HG03575 (cell line): ENCODE results near the gene CCL19.
"Not testable (repeated sequence)": the region's sequence is repeated elsewhere in the genome, so short reads cannot be mapped to it uniquely, and the experiment has no call there.

ENCODE experiments used
- ATAC-seq: cut with Tn5 transposase; IDR thresholded peaks from one replicate; pipeline ENCODE4 v1.9.1; 2021; ENCODE audit not compliant: unreplicated experiment, insufficient number of reproducible peaks, low FRiP score; ENCODE audit errors: extremely low read depth

The CCL19 gene

GRCh38 chr9:34690983-34691935 lies at the start of gene CCL19:
Gene CCL19 (minus strand): TSS chr9:34691276. CDS start chr9:34691139, 137 bp downstream.
- ATAC-seq = no peak

GRCh38 chr9:34740176-34740575 lies 49.1 kb upstream of the CCL19 start:
- not testable (repeated sequence) for ATAC-seq

GRCh38 chr9:34737677-34738260 lies 46.7 kb upstream of the CCL19 start:
- no peak for ATAC-seq

- no peak for ATAC-seq
Measured at GRCh38 chr9:34734720-34735119, 43.6 kb upstream of the CCL19 start.

GRCh38 chr9:34732886-34733285 lies 41.8 kb upstream of the CCL19 start:
- ATAC-seq = no peak

- no peak for ATAC-seq
Measured at GRCh38 chr9:34732478-34732877, 41.4 kb upstream of the CCL19 start.

GRCh38 chr9:34723141-34723540 lies 32.1 kb upstream of the CCL19 start:
- no peak for ATAC-seq

- ATAC-seq = not testable (repeated sequence)
Measured at GRCh38 chr9:34719769-34720025, 28.6 kb upstream of the CCL19 start.

GRCh38 chr9:34719021-34719768 lies 28.1 kb upstream of the CCL19 start:
- ATAC-seq = no peak

- ATAC-seq = no peak
Measured at GRCh38 chr9:34717996-34718614, 27.0 kb upstream of the CCL19 start.

GRCh38 chr9:34716711-34717110 lies 25.6 kb upstream of the CCL19 start:
- ATAC-seq = no peak

- ATAC-seq = no peak
Measured at GRCh38 chr9:34715639-34716215, 24.7 kb upstream of the CCL19 start.

GRCh38 chr9:34714007-34714406 lies 22.9 kb upstream of the CCL19 start:
- no peak for ATAC-seq

- no peak for ATAC-seq
Measured at GRCh38 chr9:34712140-34712539, 21.1 kb upstream of the CCL19 start.

GRCh38 chr9:34710023-34710422 lies 18.9 kb upstream of the CCL19 start, which contains the start of gene CCL21:
Gene CCL21 (minus strand): TSS chr9:34710136. CDS start chr9:34710066, 70 bp downstream.
- no peak for ATAC-seq

- no peak for ATAC-seq
Measured at GRCh38 chr9:34709196-34709978, 18.3 kb upstream of the CCL19 start.

GRCh38 chr9:34707130-34707529 lies 16.1 kb upstream of the CCL19 start:
- ATAC-seq = no peak
